ENCODE results near the gene NDUFA6.
"Not testable (repeated sequence)": the region's sequence is repeated elsewhere in the genome, so short reads cannot be mapped to it uniquely, and the experiment has no call there.

Gene NDUFA6

DNA sequence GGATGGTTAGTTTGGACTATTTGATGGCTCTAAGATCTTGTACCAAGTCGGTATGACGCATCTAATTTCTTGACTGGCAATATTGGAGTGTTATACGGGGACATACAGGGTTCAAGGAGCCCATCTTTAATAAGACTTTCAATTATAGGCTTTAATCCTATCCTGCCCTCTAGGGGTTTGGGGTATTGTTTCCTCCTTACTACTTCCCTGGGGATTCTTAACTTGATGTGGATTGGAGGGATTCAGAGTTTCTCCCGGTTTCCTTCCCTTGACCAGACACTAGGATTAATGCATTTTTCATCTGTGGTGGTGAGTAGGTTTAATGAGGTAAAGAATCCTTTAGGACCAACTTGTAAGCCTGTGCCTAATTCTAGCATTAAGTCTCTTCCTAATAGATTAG, 21.2 kb upstream of the NDUFA6 start:
- DNase-seq: no peak

DNA sequence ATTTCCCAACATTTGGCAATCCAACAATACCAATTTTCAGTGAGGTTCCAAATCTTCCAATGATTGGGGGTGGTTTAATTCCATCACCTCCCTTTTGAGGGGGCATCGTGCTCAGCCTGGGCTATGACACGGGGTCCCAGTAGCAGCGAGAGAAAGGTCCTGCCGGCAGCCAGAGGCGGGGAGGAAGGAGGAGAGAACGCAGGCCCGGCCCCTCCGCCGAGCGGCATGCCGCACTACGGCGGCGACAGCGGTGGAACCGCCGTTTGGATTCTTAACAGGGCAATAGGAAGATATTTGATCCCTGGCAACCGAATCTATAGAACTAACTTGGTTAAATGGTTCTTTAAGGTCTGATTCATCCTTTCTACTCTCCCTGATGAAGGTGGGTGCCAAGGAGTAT, 18.3 kb upstream of the NDUFA6 start:
- DNase-seq: no peak

GRCh38 chr22:42104332-42104860, 13.8 kb upstream of the NDUFA6 start:
- not testable (repeated sequence) for DNase-seq

DNA sequence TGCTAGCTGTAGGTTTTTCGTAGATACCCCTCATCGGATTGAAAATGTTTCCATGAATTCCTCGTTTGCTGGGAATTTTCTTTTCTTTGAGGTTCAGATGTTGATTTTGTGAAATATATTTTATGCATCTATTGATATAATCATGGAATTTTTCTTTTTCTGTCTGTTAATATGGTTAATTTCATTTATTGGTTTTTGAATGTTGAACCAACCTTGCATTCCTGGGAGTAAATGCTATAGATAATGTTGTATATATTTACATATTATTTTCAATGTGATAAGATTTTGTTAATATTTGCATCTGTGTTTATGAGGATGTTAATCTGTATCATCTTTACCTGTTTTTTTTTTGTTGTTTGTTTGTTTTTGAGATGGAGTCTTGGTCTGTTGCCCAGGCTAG, 10.6 kb upstream of the NDUFA6 start:
- DNase-seq: no peak

DNA sequence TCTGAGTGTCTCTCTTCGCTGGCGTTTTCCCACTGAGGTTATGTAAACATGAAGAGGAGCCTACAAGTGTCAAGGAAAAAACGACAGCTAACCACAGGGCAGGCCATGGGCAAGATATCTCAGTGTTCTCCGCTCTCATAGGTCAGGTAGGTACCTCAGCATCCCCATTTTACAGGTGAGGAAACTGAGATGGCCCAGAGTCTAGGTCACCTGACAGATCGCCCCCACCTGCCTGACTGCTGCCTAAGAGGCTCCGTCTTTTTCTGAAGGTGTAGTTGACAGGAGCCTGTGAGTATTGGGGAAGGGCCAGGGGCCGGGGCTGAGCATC, 847 bp upstream of the NDUFA6 start:
- DNase-seq: no peak

- no peak for DNase-seq
Measured at GRCh38 chr22:42086051-42086450, 4.5 kb downstream of the NDUFA6 start.

DNA sequence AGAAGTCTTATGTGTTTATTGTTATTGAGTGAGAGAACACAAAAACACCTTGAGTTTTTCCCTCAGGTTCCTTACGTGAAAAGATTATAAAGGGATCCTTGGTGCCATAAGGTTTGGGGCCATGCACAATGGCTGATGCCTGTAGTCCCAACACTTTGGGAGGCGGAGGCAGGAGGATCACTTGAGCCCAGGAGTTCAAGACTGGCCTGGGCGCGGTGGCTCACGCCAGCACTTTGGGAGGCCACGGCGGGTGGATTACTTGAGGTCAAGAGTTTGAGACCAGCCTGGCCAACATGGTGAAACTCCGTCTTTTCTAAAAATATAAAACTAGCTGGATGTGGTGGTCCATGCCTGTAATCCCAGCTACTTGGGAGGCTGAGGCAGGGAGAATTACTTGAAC, 5.7 kb downstream of the NDUFA6 start:
- DNase-seq: no peak

DNA sequence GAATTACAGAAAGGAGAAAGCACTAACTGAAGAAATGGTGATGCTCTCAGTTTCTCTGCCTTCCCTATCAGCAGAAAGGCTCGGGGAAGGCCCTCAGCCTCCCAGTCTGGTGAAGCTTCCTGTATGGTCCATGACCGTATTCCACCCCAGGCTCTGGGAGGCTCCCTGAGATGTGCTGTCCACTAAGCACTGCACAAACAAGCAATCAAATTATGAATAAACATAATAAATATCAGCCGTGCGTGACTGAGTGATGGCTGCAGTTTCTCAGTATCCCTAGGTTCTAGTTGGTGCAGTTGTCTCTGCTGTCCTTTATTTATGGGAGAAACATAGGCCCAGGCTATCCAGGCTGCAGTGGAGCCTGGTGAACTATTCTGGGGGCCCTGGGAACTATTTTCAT, 7.5 kb downstream of the NDUFA6 start:
- no peak for DNase-seq

GRCh38 chr22:42080287-42080686, 10.3 kb downstream of the NDUFA6 start:
- no peak for DNase-seq

DNA sequence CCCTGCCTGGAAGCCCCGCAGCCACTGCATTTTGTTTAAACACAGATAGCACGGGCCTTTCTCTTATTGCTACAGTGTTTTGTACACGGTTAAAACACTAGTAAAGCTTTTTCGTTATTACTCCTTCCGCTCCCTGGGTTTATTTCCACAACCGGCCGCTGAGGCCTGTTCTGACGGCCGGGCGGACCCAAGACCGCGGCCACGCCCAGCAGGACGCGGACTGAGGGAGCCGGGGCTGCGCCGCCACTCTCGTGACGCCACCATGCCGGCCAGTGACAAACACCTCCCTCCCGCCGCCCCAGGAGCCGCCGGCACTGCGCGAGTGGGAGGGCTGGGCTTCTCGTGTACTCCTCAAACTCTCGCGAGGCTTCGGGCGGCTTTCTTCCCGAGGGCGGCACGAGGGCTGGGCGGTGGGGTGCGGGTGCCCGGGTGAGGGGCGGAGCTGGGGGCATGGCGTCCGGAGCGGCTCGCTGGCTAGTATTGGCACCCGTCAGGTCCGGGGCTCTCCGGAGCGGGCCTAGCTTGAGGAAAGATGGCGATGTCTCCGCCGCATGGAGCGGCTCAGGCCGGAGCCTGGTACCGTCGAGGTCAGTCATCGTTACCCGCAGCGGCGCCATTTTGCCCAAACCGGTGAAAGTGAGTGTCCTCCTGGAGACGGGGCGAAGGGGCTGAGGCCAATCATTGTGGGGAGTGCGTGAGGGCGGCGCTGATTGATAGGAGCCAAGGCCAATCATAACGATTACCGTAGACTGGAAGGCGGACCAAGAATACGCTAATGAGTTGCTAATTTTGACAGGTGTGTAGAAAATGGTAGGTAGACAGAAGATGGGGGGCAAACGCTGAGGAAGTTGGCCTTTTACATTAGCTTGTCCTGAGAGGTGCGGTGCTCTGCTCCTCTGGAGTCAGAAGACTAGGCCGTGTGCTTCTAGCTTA, 11.0 kb downstream of the NDUFA6 start, which contains the start of gene SMDT1:
SMDT1 (plus strand) TSS at position 382 of the 933 bp plus-strand sequence; CDS start at position 451, 69 bp downstream.
- DNase-seq: peak; percentile 85

- DNase-seq: no peak
Measured at GRCh38 chr22:42078469-42079318, 11.9 kb downstream of the NDUFA6 start.

DNA sequence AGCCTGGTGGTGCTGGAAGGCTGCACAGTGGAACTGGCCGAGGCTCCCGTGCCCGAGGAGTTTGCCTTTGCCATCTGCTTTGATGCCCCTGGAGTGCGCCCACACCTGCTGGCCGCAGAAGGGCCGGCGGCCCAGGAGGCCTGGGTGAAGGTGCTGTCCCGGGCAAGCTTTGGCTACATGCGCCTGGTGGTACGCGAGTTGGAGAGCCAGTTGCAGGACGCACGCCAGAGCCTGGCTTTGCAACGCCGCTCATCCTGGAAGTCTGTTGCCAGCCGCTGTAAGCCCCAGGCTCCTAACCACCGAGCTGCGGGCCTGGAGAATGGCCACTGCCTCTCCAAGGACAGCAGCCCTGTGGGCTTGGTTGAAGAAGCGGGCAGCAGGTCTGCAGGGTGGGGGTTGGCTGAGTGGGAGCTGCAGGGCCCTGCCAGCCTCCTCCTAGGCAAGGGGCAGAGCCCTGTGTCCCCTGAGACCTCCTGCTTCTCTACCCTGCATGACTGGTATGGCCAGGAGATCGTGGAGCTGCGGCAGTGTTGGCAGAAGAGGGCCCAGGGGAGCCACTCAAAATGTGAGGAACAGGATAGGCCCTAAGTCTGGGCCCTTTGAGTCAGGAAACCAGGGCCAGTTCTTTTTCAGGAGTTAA, 13.0 kb downstream of the NDUFA6 start:
- no peak for DNase-seq

DNA sequence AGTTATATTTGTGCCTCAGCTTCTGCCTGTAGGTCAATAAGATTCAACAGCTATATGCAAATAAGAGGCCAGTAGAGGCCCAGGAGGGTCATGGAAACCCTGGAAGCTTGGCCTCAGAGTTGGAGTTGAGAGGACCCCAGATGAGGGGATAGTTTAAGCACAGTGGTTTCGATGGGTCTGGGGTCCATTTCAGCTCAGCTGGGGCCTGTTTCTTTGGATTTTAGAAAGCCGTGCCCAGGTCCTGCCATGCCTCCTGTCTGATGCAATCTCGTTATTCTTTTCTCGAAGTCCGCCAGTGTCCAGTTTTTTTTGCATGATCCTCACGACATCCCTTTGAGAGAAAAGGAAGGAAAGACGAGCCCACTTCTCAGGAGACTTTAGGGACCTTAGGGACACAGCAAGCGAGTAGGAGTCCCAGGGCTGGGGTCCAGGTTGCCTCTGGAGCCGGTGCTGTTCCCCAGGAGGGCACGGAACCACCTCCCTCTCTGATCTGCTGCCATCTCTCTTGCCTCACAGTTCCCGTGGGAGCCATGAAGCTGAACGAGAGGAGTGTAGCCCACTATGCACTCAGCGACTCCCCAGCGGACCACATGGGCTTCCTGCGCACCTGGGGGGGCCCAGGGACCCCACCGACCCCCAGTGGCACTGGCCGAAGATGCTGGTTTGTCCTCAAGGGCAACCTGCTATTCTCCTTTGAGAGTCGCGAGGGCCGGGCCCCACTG, 13.6 kb downstream of the NDUFA6 start:
- no peak for DNase-seq

- DNase-seq: no peak
Measured at GRCh38 chr22:42074846-42075676, 15.5 kb downstream of the NDUFA6 start.

GRCh38 chr22:42074132-42074811, 16.3 kb downstream of the NDUFA6 start, which contains the start of gene PHETA2:
Gene PHETA2 (plus strand): TSS chr22:42074248. CDS start chr22:42077294, 3,046 bp downstream.
- DNase-seq: no peak

DNA sequence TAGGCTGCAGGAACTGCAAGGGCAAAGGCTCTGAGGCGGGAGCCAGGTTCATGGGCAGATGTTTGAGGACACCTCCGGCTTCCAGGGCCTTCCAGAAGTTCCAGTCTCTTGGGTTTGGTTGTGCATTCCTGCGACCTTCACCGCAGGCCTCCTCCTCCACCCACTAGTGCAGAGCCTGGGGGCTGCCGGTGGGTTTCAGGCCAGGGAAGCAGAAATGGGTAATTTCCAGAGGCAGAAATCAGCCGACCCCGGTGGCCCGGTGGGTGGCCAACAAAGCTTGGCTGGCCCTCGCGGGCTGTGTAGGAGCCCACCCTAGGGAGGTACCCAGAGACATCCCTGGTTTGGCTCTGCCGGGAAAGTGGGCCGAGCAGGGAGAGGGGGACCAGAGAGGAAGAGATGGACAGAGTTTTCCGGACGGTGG, 16.9 kb downstream of the NDUFA6 start:
- no peak for DNase-seq

- DNase-seq: no peak
Measured at GRCh38 chr22:42072606-42073330, 17.8 kb downstream of the NDUFA6 start.

DNA sequence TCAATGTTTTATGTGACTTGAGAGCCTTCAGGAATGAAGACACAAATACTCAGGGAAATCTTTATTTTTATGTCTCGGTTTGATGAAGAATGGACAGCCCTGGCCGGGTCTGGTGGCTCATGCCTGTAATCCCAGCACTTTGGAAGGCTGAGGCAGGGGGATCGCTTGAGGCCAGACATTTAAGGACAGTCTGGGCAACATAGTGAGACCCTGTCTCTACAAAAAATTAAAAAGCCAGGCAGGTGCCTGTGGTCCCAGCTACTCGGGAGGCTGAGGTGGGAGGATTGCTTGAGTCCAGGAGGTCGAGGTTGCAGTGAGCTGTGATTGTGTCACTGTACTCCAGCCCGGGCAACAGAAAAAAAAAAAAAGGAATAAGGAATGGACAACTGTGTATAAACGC, 19.1 kb downstream of the NDUFA6 start:
- DNase-seq: not testable (repeated sequence)

GRCh38 chr22:42070517-42071422, 19.8 kb downstream of the NDUFA6 start, which contains the start of gene NAGA:
Gene NAGA (minus strand): TSS chr22:42070812. CDS start chr22:42070297, 515 bp downstream.
- peak; percentile 72 for DNase-seq

All from NCI-H2029 treated with DMSO at 0.1 percent for 48 hours (cell line).